ENCODE measurements around the gene ANKRD34A. TPM values are rescaled to one million over a fixed set of nuclear protein-coding genes. Genes with fewer than 3 reads are reported as not detected.

ANKRD34A gene
- total RNA-seq, 2 experiments from 2014 or later = 0.42 to 0.47 TPM

- no peak for ATAC-seq (ENCODE audit: poor library complexity)
- CTCF ChIA-PET = interaction anchor here (1.0 kb wide), 1 partner anchor 67 kb away, joined by 3 read pairs; the partner anchor contains the start of gene NUDT17
These were observed 52.2 kb downstream of the ANKRD34A start for GRCh38 chr1:145912128-145912641.

More at GRCh38 chr1:145912128-145912641, 52.2 kb downstream of the ANKRD34A start:
- H3K27ac ChIP-seq (ENCODE audit: low read depth in 1 of 2, low read length in 2 of 2) = no peak overlapping the region
- intact Hi-C loops (cut with DNase I, micrococcal nuclease) = no loop called here
- Mint-ChIP-seq H3K36me3 (ENCODE audit: low read depth) (peaks cover 67% of the 10 kb centered on the region), H3K9me3 (no peaks in the 10 kb centered on the region), H3K27ac (no peak overlapping the region), H3K27me3 (no peaks in the 10 kb centered on the region), H3K4me3 (no peak overlapping the region), H3K4me1 (ENCODE audit: low read depth) (peaks cover 18% of the 10 kb centered on the region)
- TF ChIP-seq CTCF (IDR thresholded peaks at IDR 0.05) = no peak
- no peak for DNase-seq
- no peaks in the 10 kb centered on the region for H3K9me3 ChIP-seq (ENCODE audit: control insufficient read depth in 1 of 2, insufficient read depth in 1 of 2, low read length in 2 of 2)
- no peak overlapping the region for H3K4me3 ChIP-seq (ENCODE audit: low read length)
- H3K36me3 ChIP-seq (ENCODE audit: insufficient read depth, low read length) = peaks cover 42% of the 10 kb centered on the region
- H3K27me3 ChIP-seq (ENCODE audit: control insufficient read depth in 1 of 2, insufficient read depth in 2 of 2, low read length in 2 of 2) = no peaks in the 10 kb centered on the region
- peaks cover 9% of the 10 kb centered on the region for H3K4me1 ChIP-seq (ENCODE audit: insufficient read depth, low read length)
- POLR2A ChIA-PET = no interaction called here

Other genes with a start within 250 kb of the ANKRD34A start
- not detected for gene CD160, start 245.1 kb downstream of the ANKRD34A start, total RNA-seq
- gene RNF115, start 140.5 kb downstream of the ANKRD34A start, total RNA-seq = 10 to 100 TPM; 11.4 to 11.9 TPM
- 10 to 100 TPM; 18.6 to 19.9 TPM for gene POLR3C, start 140.4 kb downstream of the ANKRD34A start, total RNA-seq
- gene NUDT17, start 118.9 kb downstream of the ANKRD34A start, total RNA-seq = 1 to 10 TPM; 1.6 to 2.8 TPM
- 10 to 100 TPM; 18.7 to 19.7 TPM for gene PIAS3, start 105.5 kb downstream of the ANKRD34A start, total RNA-seq
- under 1 TPM in 1 of 2 experiments, not detected in 1; 0.11 TPM for gene ANKRD35, start 78.7 kb downstream of the ANKRD34A start, total RNA-seq
- gene ITGA10, start 54.5 kb downstream of the ANKRD34A start, total RNA-seq = 1 to 10 TPM in 1 of 2 experiments, under 1 TPM in 1; 0.77 to 1.0 TPM
- gene PEX11B, start 45.9 kb downstream of the ANKRD34A start, total RNA-seq = 10 to 100 TPM; 11.6 to 13.2 TPM
- 100 to 1,000 TPM; 126 to 134 TPM for gene RBM8A, start 37.1 kb downstream of the ANKRD34A start, total RNA-seq
- 10 to 100 TPM; 21.4 to 21.5 TPM for gene LIX1L, start 6.6 kb downstream of the ANKRD34A start, total RNA-seq
- 10 to 100 TPM; 17.2 to 17.8 TPM for gene POLR3GL, start 115 bp upstream of the ANKRD34A start, total RNA-seq
- 1,000 to 10,000 TPM; 1,317 to 1,358 TPM for gene TXNIP, start 32.0 kb upstream of the ANKRD34A start, total RNA-seq
- gene HJV, start 57.2 kb upstream of the ANKRD34A start, total RNA-seq = not detected
- gene NBPF10, start 180.2 kb upstream of the ANKRD34A start, total RNA-seq = 1 to 10 TPM; 2.4 to 2.5 TPM

Data from CD4-positive, alpha-beta T cell (primary cell).